B cell (primary cell): Measurements from ENCODE around the gene C1orf105.

Experiments
- EZH2 ChIP-seq: IDR thresholded peaks from 2 replicates; pipeline ENCODE4 v1.6.1; 2012; ENCODE audit warnings: borderline replicate concordance, low read depth, mild to moderate bottlenecking, moderate library complexity, low read length; ENCODE audit not compliant: insufficient read depth, poor library complexity, severe bottlenecking
- TF ChIP-seq, protein P1 (sequence below): fragments of 200-600 bp; IDR thresholded peaks from one replicate; pipeline ENCODE4 v1.8.0; 2022; ENCODE audit warnings: antibody characterized with exemption, mild to moderate bottlenecking

DNA sequence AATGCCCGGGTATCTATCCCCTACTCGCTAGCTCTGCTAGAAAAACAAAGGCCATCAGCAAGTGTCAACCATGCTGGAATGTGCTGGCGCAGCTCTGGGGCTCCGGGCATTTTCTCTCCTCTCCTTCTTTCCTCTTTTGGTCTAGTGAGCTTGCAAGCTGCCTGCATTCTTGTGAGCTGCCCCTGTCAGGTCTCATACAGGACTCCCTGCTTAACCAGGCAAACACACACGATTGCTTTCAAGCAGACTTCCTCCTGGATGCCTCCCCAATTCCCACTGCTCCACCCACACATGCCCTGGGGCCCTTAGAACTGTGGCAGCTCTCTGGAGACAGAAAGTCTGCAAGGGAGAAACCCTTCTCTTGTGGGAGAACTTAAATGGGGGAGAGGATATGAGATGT lies 76.7 kb downstream of the C1orf105 start:
- TF ChIP-seq, protein P1, sequence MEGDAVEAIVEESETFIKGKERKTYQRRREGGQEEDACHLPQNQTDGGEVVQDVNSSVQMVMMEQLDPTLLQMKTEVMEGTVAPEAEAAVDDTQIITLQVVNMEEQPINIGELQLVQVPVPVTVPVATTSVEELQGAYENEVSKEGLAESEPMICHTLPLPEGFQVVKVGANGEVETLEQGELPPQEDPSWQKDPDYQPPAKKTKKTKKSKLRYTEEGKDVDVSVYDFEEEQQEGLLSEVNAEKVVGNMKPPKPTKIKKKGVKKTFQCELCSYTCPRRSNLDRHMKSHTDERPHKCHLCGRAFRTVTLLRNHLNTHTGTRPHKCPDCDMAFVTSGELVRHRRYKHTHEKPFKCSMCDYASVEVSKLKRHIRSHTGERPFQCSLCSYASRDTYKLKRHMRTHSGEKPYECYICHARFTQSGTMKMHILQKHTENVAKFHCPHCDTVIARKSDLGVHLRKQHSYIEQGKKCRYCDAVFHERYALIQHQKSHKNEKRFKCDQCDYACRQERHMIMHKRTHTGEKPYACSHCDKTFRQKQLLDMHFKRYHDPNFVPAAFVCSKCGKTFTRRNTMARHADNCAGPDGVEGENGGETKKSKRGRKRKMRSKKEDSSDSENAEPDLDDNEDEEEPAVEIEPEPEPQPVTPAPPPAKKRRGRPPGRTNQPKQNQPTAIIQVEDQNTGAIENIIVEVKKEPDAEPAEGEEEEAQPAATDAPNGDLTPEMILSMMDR: no peak
- no peak for TF ChIP-seq EZH2
